ENCODE measurements around the gene SLC25A30.

- TF ChIP-seq CTCF (IDR thresholded peaks at IDR 0.05) (no peak), POLR2A (IDR thresholded peaks at IDR 0.05) (no peak)
Measured at GRCh38 chr13:45356966-45357672, 61.1 kb downstream of the SLC25A30 start.
